GM19240 (cell line): ENCODE measurements around the gene NLRP6.
"Not testable (repeated sequence)": the region's sequence is repeated elsewhere in the genome, so short reads cannot be mapped to it uniquely, and the experiment has no call there.

Experiments
- DNase-seq: peaks from one replicate; pipeline ENCODE4 v3.0.0; 2011; ENCODE audit warnings: low spot score; ENCODE audit not compliant: insufficient read length

The NLRP6 gene

GRCh38 chr11:278001-278951 lies at the start of gene NLRP6:
NLRP6 (plus strand) TSS chr11:278407; CDS start chr11:278570, 163 bp downstream.
- DNase-seq: no peak

GRCh38 chr11:230431-230830 lies 47.8 kb upstream of the NLRP6 start:
- no peak for DNase-seq

- DNase-seq: no peak
These were observed 45.2 kb upstream of the NLRP6 start for GRCh38 chr11:232783-233565.

- no peak for DNase-seq
These were observed 43.0 kb upstream of the NLRP6 start for GRCh38 chr11:235180-235579.

- DNase-seq: no peak
These were observed 42.6 kb upstream of the NLRP6 start for GRCh38 chr11:235609-235996.

GRCh38 chr11:235997-236773 lies 42.0 kb upstream of the NLRP6 start, which contains the start of gene SIRT3:
SIRT3 (minus strand) TSS chr11:236342; CDS start chr11:236328, 14 bp downstream.
- DNase-seq: peak; percentile 95

GRCh38 chr11:236774-237767 lies 41.1 kb upstream of the NLRP6 start, which contains the start of gene PSMD13:
PSMD13 (plus strand) TSS chr11:236976; CDS start chr11:237050, 74 bp downstream.
- DNase-seq: peak; percentile 90

- not testable (repeated sequence) for DNase-seq
These were observed 39.9 kb upstream of the NLRP6 start for GRCh38 chr11:238346-238745.

GRCh38 chr11:240315-240714 lies 37.9 kb upstream of the NLRP6 start:
- no peak for DNase-seq

- DNase-seq: no peak
These were observed 36.6 kb upstream of the NLRP6 start for GRCh38 chr11:241634-242033.

- no peak for DNase-seq
These were observed 33.8 kb upstream of the NLRP6 start for GRCh38 chr11:244376-244775.

GRCh38 chr11:249062-249461 lies 29.1 kb upstream of the NLRP6 start:
- no peak for DNase-seq

- DNase-seq: no peak
These were observed 27.9 kb upstream of the NLRP6 start for GRCh38 chr11:250274-250673.

- DNase-seq: no peak
These were observed 27.4 kb upstream of the NLRP6 start for GRCh38 chr11:250740-251299.

- no peak for DNase-seq
These were observed 26.7 kb upstream of the NLRP6 start for GRCh38 chr11:251550-251949.

GRCh38 chr11:252666-253065 lies 25.5 kb upstream of the NLRP6 start:
- no peak for DNase-seq

GRCh38 chr11:253160-253885 lies 24.9 kb upstream of the NLRP6 start:
- DNase-seq: no peak

GRCh38 chr11:253886-254270 lies 24.3 kb upstream of the NLRP6 start:
- DNase-seq: no peak

GRCh38 chr11:255176-255575 lies 23.0 kb upstream of the NLRP6 start:
- no peak for DNase-seq
